GM21526 (cell line): Measurements from ENCODE around the gene ADIRF.
"Not testable (repeated sequence)": the region's sequence is repeated elsewhere in the genome, so short reads cannot be mapped to it uniquely, and the experiment has no call there.

Experiments
- ATAC-seq: cut with Tn5 transposase; IDR thresholded peaks from one replicate; pipeline ENCODE4 v1.9.1; 2021; ENCODE audit warnings: moderate library complexity; ENCODE audit not compliant: unreplicated experiment, low FRiP score

The ADIRF gene

GRCh38 chr10:86976362-86977056 lies 8.2 kb downstream of the ADIRF start:
- no peak for ATAC-seq

DNA sequence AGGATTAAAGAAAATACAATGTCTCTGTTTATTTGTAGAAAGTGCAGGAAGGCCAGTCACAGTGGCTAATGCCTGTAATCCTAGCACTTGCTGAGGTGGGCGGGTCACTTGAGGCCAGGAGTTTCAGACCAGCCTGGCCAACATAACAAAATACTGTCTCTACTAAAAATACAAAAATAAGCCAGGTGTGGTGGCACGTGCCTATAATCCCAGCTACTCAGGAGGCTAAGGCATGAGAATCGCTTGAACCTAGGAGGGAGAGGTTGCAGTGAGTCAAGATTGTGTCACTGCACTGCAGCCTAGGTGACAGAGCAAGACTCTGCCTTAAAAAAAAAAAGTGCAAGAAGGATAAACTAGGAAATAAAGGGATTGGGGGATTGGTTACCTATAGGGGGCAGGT lies 10.2 kb downstream of the ADIRF start:
- ATAC-seq = not testable (repeated sequence)

DNA sequence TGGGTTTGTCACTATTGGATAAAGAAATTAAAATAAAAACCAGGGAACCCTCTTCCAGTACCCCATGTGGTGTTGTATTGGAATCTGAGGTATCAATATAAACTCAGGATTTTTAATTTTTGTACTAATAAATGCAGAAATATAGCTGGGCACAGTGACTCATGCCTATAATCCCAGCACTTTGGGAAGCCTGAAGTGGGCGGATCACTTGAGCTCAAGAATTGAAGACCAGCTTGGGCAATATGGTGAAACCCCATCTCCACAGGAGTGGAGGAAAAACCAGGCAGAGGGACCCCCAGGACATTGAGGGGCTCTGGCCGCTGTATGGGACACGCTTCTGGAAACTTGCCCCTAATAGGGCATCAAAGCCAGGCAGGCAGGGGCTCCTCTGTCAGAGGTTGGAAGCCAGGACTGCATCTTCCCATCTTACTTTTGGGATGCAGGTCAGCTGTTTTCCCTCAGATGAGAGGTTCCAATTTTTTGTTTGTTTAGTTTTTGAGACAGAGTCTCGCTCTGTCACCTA lies 11.1 kb downstream of the ADIRF start:
- no peak for ATAC-seq

GRCh38 chr10:86979977-86980448 lies 11.7 kb downstream of the ADIRF start:
- no peak for ATAC-seq

DNA sequence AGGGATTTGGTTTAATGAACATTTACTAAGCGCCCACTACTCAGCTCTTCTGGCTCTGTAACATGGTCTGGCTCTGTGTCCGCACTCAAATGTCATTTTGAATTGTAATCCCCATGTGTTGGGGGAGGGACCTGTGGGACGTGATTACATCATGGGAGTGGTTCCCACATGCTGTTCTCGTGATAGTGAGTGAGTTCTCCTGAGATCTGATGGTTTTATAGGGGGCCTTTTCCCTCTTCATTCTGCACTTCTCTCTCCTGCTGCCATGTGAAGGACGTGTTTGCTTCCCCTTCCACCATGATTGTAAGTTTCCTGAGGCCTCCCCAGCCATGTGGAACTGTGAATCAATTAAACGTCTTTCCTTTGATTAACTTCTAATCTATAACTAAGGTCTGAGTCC lies 12.7 kb downstream of the ADIRF start:
- not testable (repeated sequence) for ATAC-seq

GRCh38 chr10:86981716-86982115 lies 13.4 kb downstream of the ADIRF start:
- no peak for ATAC-seq

GRCh38 chr10:86984498-86984897 lies 16.2 kb downstream of the ADIRF start:
- not testable (repeated sequence) for ATAC-seq

DNA sequence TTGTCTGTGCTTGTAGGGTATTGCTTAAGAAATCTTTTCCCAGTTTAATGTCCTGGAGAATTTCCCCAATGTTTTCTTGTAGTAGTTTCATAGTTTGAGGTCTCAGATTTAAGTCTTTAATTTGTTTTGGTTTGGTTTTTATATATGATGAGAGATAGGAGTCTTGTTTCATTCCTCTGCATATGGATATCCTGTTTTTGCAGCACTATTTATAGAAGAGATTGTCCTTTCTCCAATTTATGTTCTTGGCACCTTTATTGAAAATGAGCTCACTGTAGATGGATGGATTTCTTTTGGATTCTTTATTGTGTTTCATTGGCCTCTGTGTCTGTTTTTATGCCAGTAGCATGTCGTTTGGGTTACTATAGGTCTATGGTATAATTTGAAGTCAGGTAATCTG lies 20.2 kb downstream of the ADIRF start:
- no peak for ATAC-seq

DNA sequence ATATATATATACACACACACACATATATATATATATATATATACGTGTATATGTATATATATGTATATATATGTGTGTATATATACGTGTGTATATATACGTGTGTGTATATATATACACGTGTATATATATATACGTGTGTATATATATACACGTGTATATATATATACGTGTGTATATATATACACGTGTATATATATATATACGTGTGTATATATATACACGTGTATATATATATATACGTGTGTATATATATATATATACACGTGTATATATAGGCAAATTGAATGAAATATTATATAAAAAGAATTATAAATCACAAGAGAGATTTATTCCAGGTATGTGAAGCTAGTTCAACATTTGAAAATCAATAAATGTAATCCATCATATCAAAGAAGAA lies 23.1 kb downstream of the ADIRF start:
- not testable (repeated sequence) for ATAC-seq

DNA sequence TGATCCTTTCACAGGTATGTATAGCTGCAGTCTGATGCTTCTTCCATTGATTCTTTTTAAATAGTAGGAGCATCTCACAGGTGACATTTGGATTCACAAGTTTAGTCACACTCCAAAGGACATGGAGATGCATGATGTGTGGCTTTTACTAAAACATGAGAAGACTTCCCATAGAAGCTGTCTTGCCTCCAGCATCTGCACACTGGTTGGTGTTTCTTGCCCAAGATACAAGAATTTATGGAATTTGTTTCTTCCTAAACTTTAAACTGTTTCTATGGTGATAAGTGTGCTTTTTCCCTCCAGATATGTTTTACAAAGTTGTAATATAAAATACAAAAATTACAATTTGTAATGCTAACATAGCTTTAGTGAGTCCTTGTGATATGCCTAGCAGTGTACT lies 24.2 kb downstream of the ADIRF start:
- no peak for ATAC-seq

- ATAC-seq = no peak
Observed at GRCh38 chr10:86992929-86993328, 24.6 kb downstream of the ADIRF start.

- ATAC-seq = not testable (repeated sequence)
Observed at GRCh38 chr10:86999802-87000403, 31.6 kb downstream of the ADIRF start.

GRCh38 chr10:87000491-87000890 lies 32.2 kb downstream of the ADIRF start:
- no peak for ATAC-seq

GRCh38 chr10:87007124-87007523 lies 38.8 kb downstream of the ADIRF start:
- ATAC-seq = not testable (repeated sequence)

GRCh38 chr10:87007674-87008073 lies 39.4 kb downstream of the ADIRF start:
- not testable (repeated sequence) for ATAC-seq

DNA sequence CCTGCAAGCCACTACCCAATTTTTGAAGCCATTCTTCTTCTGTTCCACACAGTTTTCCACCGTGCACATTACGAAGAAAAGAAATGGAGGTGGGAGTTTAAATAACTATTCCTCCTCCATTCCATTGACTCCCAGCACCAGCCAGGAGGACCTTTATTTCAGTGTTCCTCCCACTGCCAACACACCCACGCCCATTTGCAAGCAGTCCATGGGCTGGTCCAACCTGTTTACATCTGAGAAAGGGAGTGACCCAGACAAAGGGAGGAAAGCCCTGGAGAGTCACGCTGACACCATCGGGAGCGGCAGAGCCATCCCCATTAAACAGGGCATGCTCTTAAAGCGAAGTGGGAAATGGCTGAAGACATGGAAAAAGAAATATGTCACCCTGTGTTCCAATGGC lies 40.0 kb downstream of the ADIRF start:
- not testable (repeated sequence) for ATAC-seq

DNA sequence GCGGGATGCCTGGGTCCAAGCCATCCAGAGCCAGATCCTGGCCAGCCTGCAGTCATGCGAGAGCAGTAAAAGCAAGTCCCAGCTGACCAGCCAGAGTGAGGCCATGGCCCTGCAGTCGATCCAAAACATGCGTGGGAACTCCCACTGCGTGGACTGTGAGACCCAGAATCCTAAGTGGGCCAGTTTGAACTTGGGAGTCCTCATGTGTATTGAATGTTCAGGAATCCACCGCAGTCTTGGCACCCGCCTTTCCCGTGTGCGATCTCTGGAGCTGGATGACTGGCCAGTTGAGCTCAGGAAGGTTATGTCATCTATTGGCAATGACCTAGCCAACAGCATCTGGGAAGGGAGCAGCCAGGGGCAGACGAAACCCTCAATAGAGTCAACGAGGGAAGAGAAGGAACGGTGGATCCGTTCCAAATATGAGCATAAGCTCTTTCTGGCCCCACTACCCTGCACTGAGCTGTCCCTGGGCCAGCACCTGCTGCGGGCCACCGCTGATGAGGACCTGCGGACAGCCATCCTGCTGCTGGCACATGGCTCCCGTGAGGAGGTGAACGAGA lies 40.9 kb downstream of the ADIRF start:
- not testable (repeated sequence) for ATAC-seq

DNA sequence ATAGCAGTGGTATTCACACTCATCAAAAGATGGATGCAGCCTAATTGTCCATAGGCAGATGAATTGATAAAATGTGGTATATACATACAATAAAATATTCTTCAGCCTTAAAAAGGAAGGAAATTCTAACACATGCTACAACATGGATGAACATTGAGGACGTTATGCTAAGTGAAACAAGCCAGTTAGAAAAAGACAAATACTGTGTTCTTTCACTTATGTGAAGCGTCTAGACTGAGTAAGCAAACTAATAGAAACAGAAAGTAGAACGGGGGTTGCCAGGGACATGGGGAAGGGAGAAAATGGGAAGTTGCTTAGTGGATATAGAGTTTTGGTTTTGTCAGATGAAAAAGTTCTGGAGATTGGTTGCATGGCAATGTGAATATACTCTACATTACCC lies 45.2 kb downstream of the ADIRF start:
- not testable (repeated sequence) for ATAC-seq

DNA sequence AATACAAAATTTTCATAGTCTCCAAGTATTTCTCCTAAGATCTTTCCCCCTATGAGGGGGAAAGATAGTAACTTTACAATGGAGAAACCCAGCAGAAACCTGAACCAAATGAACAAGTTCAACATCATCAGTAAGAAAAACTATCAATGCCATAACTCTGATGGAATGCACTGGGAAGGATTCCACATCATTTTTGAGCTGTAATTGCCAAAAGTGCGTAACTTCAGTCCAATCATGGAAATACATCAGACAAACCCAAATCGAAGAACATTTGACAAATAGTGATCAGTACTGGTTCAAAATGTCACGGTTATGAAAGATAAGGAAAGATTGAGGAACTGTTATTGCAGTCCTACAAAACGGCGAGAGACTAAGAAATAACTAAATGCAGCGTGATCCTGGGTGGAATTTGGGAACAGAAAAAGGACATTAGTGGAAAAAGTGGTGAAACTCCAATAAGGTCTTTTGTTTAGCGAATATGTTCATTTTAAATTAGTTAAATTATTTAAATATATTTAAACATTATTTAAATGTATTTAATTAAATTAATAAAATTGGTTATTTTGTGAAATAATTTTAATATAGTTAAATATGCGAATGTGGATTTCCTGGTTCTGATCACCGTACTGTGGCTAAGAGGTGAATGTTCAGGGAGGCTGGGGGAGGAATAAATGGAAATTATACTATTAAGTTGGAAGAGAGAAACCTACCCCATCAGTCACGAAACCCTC lies 46.9 kb downstream of the ADIRF start:
- not testable (repeated sequence) for ATAC-seq

- not testable (repeated sequence) for ATAC-seq
Observed at GRCh38 chr10:87018127-87018526, 49.8 kb downstream of the ADIRF start.

DNA sequence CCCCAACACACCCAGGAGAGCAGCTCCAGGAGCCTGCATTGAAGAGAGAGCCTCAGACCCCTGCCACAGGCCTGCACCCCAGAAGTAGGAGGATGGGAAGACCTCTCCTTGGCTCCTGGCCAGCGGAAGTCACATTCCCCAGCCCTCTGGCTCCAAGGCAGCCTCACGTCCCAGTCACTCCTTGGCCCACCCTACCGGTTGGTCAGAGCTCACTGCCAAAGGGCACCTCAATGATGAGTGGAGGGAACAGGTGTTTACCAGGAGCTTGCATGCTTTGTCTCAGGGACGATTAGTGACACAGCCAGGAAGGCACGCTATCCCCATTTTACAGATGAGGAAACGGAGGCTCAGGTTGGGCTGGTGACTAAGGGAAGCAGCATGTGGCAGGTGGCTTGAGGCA lies 50.8 kb downstream of the ADIRF start:
- ATAC-seq = not testable (repeated sequence)
